Stomach (tissue), 4 donors: ENCODE measurements around the gene RAX2.

ENCODE experiments used
- EP300 ChIP-seq: sonication (generic); formaldehyde crosslinking; IDR thresholded peaks from one replicate; pipeline ENCODE4 v1.6.1; 2017; ENCODE audit warnings: antibody characterized with exemption
- POLR2A ChIP-seq, 4 donors: fragments of 450-650 bp; IDR thresholded peaks; one replicate each; pipeline ENCODE4 v1.6.1; 2016; ENCODE audit warnings: antibody characterized with exemption in 4 of 4, control low read depth in 2 of 4, mild to moderate bottlenecking in 1 of 4, moderate library complexity in 1 of 4
- POLR2AphosphoS5 ChIP-seq, 3 donors: sonication (generic); formaldehyde crosslinking; IDR thresholded peaks; one replicate each; pipeline ENCODE4 v1.6.1; 2016; ENCODE audit warnings: antibody characterized with exemption in 3 of 3
- TF ChIP-seq, protein P1 (sequence below), 7 experiments: fragments of 450-650 bp in 4 of 7; fragments of 200-600 bp in 3 of 7; sonication (generic) in 3 of 7; IDR thresholded peaks; one replicate each; pipeline ENCODE4 v1.5.1; 2016 to 2019; ENCODE audit warnings: antibody characterized with exemption in 7 of 7, control low read depth in 2 of 7, mild to moderate bottlenecking in 1 of 7

DNA sequence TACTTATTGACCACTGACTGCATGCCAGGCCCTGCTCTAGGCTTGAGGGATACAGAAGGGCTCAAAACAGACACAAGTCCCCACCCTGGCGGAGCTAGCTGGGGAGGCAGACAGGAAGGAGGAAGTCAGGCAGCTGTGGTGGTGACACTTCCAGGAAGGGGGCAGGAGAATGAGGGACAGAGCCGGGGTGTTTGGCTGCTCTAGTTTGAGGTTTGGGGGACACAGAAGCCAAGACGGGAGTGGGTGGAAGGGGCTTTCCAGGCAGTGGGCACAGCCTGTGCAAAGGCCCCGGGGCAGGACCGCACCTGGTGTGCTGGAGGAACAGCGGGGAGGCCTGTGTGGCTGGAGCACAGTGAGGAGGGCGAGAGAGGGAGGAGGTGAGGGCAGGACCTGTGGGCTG, 5.5 kb downstream of the RAX2 start:
- TF ChIP-seq POLR2A (IDR thresholded peaks at IDR 0.05), result no peak
- TF ChIP-seq, protein P1, sequence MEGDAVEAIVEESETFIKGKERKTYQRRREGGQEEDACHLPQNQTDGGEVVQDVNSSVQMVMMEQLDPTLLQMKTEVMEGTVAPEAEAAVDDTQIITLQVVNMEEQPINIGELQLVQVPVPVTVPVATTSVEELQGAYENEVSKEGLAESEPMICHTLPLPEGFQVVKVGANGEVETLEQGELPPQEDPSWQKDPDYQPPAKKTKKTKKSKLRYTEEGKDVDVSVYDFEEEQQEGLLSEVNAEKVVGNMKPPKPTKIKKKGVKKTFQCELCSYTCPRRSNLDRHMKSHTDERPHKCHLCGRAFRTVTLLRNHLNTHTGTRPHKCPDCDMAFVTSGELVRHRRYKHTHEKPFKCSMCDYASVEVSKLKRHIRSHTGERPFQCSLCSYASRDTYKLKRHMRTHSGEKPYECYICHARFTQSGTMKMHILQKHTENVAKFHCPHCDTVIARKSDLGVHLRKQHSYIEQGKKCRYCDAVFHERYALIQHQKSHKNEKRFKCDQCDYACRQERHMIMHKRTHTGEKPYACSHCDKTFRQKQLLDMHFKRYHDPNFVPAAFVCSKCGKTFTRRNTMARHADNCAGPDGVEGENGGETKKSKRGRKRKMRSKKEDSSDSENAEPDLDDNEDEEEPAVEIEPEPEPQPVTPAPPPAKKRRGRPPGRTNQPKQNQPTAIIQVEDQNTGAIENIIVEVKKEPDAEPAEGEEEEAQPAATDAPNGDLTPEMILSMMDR (IDR thresholded peaks at IDR 0.05), result no peak
- no peak for TF ChIP-seq EP300
- no peak for TF ChIP-seq POLR2AphosphoS5 (IDR thresholded peaks at IDR 0.05)
